ENCODE results near the gene CYTH3. TPM values are rescaled to one million over a fixed set of nuclear protein-coding genes. Genes with fewer than 3 reads are reported as not detected.

The CYTH3 gene
- total and polyA plus RNA-seq, 2 of the 4 experiments (the other 2 are of a cell fraction) = 14.2 to 34.8 TPM

- ChIA-PET POLR2A (ENCODE audit: unreplicated experiment) (no interaction called here), CTCF (interaction anchor here (0.6 kb wide), 1 partner anchor 24 kb away, joined by 3 read pairs; no protein-coding TSS in a partner anchor)
- no peak overlapping the region for H3K27ac ChIP-seq (ENCODE audit: insufficient read depth, low read length)
- intact Hi-C loops (cut with micrococcal nuclease) (no loop called here), in situ Hi-C loops (cut with MboI; ENCODE audit: low sequenced_read_pairs) (no loop called here), dilution Hi-C loops (cut with HindIII; ENCODE audit: low sequenced_read_pairs, unreplicated experiment) (no loop called here)
- H3K9me1 ChIP-seq (ENCODE audit: insufficient read depth, low read length) = peaks cover 26% of the 10 kb centered on the region
- no peak overlapping the region for H4K91ac ChIP-seq (ENCODE audit: insufficient read depth, low read depth, low read length)
- no peaks in the 10 kb centered on the region for H3K27me3 ChIP-seq (ENCODE audit: control insufficient read depth, insufficient read depth, low read length)
- peaks cover 21 to 75% of the 10 kb centered on the region in 2 experiments for H3K79me1 ChIP-seq (ENCODE audit: low read depth in 1 of 2, low read length in 2 of 2)
- peak; percentile 53 for ATAC-seq (ENCODE audit: low read depth)
- BruUV-seq (replicated peaks) = no TSS peak
- DNase-seq = peak; percentile 79
- H3K9me3 ChIP-seq (ENCODE audit: control insufficient read depth, insufficient read depth, low read length) = no peaks in the 10 kb centered on the region
- H3K4me2 ChIP-seq (ENCODE audit: low read depth, low read length) = peak overlapping the region; percentile 62
- H4K20me1 ChIP-seq (ENCODE audit: insufficient read depth, low read length) = peaks cover 55% of the 10 kb centered on the region
- TF ChIP-seq RAD21 (IDR thresholded peaks at IDR 0.05; ENCODE audit: low read length) = no peak
- TF ChIP-seq MXI1 (IDR thresholded peaks at IDR 0.05; ENCODE audit: borderline replicate concordance, low read depth, low read length) = 0 out of 2 replicates have a peak, but pooled peaks have one; percentile 16
- TF ChIP-seq ELK1 (IDR thresholded peaks at IDR 0.05; ENCODE audit: borderline replicate concordance, low read depth, low read length) = no peak
- no peak for TF ChIP-seq BHLHE40 (IDR thresholded peaks at IDR 0.05; ENCODE audit: low read depth, low read length)
- TF ChIP-seq RFX5 (IDR thresholded peaks at IDR 0.05; ENCODE audit: low read depth, low read length) = 0 out of 2 replicates have a peak, but pooled peaks have one; percentile 21
- no peak for TF ChIP-seq MAFK (IDR thresholded peaks at IDR 0.05; ENCODE audit: low read depth, low read length)
- no peak for TF ChIP-seq CHD1 (IDR thresholded peaks at IDR 0.05; ENCODE audit: low read depth, low read length)
- H3K4me3 ChIP-seq (ENCODE audit: insufficient read depth, low read depth, low read length) = no peak overlapping the region
- peak overlapping the region; percentile 8; the same call in 1 of the 2 replicates for H3K4ac ChIP-seq (ENCODE audit: low read depth, low read length)
- H4K8ac ChIP-seq (ENCODE audit: low read depth in 2 of 2, low read length in 2 of 2) = no peak overlapping the region
- H3K36me3 ChIP-seq (ENCODE audit: control insufficient read depth, insufficient read depth, low read length) = no peaks in the 10 kb centered on the region
- H3K4me1 ChIP-seq (ENCODE audit: control insufficient read depth, insufficient read depth, low read length) = peaks cover 26% of the 10 kb centered on the region
- H3K18ac ChIP-seq (ENCODE audit: low read depth, low read length) = no peak overlapping the region
- no peak overlapping the region for H2BK20ac ChIP-seq (ENCODE audit: low read depth, low read length)
- no peak overlapping the region for H2AK9ac ChIP-seq (replicated peaks; ENCODE audit: low read depth, low read length, poor library complexity)
- peak overlapping the region; percentile 43; the same call in 1 of the 2 replicates for H3K14ac ChIP-seq (replicated peaks; ENCODE audit: low read depth, low read length)
- no CpG with 5 or more reads among the region's 5 CpGs for WGBS, 2 experiments (ENCODE audit: extremely low coverage in 2 of 2, insufficient read length in 1 of 2)
- peak overlapping the region; percentile 22 for H2BK5ac ChIP-seq (ENCODE audit: low read depth, low read length, poor library complexity, severe bottlenecking)
- H3K56ac ChIP-seq (ENCODE audit: extremely low read depth, insufficient read depth, low read length) = no peak overlapping the region
- H2BK15ac ChIP-seq (ENCODE audit: low read depth, low read length) = 0 out of 3 replicates have a peak overlapping the region, but pooled peaks have one; percentile 48
- no peak overlapping the region for H2AFZ ChIP-seq (replicated peaks; ENCODE audit: low read length, poor library complexity)
- H2BK120ac ChIP-seq (ENCODE audit: low read depth, low read length) = no peak overlapping the region; the same call in 1 of the 2 replicates
- H3K9ac ChIP-seq (ENCODE audit: low read depth, low read length) = no peak overlapping the region
- H4K5ac ChIP-seq (ENCODE audit: low read depth, low read length) = no peak overlapping the region
- no peak overlapping the region; the same call in 1 of the 2 replicates for H2AK5ac ChIP-seq (ENCODE audit: low read depth, low read length)
- H3K23ac ChIP-seq (ENCODE audit: low read depth, low read length) = peak overlapping the region; percentile 71
Measured at GRCh38 chr7:6258440-6259182, 13.8 kb downstream of the CYTH3 start.
